ENCODE results near the gene SRPX2. TPM values are rescaled to one million over a fixed set of nuclear protein-coding genes. Genes with fewer than 3 reads are reported as not detected.

Gene SRPX2
- total RNA-seq, 1 experiment from 2014 or later = 31.5 TPM

- CTCF ChIA-PET = interaction anchor here (0.6 to 1.7 kb wide), 8 partner anchors 22 to 247 kb away, joined by 3 to 31 read pairs (median 6); partner anchors contain the start of gene TSPAN6
- no peaks in the 10 kb centered on the region for H3K27me3 Mint-ChIP-seq (ENCODE audit: unreplicated experiment)
- H3K4me3 Mint-ChIP-seq (ENCODE audit: low read depth, unreplicated experiment) = no peak overlapping the region
- peaks cover 7% of the 10 kb centered on the region for H3K4me1 Mint-ChIP-seq (ENCODE audit: low read depth, unreplicated experiment)
- no peak overlapping the region for H3K27ac Mint-ChIP-seq (ENCODE audit: unreplicated experiment)
- peak; percentile 25 for TF ChIP-seq CTCF (IDR thresholded peaks at IDR 0.05; ENCODE audit: unreplicated experiment)
- H3K9me3 Mint-ChIP-seq (ENCODE audit: low read depth, unreplicated experiment) = no peaks in the 10 kb centered on the region
- intact Hi-C loops (cut with micrococcal nuclease; ENCODE audit: unreplicated experiment) = loop anchor here (1.0 to 5.0 kb wide), 2 partner anchors 21 to 152 kb away; partner anchors contain the start of gene TSPAN6
- DNase-seq = peak; percentile 46
- H3K36me3 Mint-ChIP-seq (ENCODE audit: insufficient read depth, unreplicated experiment) = no peaks in the 10 kb centered on the region
- no TSS peak for BruUV-seq (replicated peaks)
These were observed 29.0 kb upstream of the SRPX2 start for GRCh38 chrX:100615005-100615404.

GRCh38 chrX:100623001-100623400 is 21.0 kb upstream of the SRPX2 start:
- no peak overlapping the region for H3K27ac Mint-ChIP-seq (ENCODE audit: unreplicated experiment)
- H3K4me3 Mint-ChIP-seq (ENCODE audit: low read depth, unreplicated experiment) = no peak overlapping the region
- H3K36me3 Mint-ChIP-seq (ENCODE audit: insufficient read depth, unreplicated experiment) = no peaks in the 10 kb centered on the region
- no TSS peak for BruUV-seq (replicated peaks)
- no peak for TF ChIP-seq CTCF (IDR thresholded peaks at IDR 0.05; ENCODE audit: unreplicated experiment)
- CTCF ChIA-PET = no interaction called here
- no peaks in the 10 kb centered on the region for H3K9me3 Mint-ChIP-seq (ENCODE audit: low read depth, unreplicated experiment)
- no peaks in the 10 kb centered on the region for H3K27me3 Mint-ChIP-seq (ENCODE audit: unreplicated experiment)
- intact Hi-C loops (cut with micrococcal nuclease; ENCODE audit: unreplicated experiment) = no loop called here
- DNase-seq = no peak
- no peaks in the 10 kb centered on the region for H3K4me1 Mint-ChIP-seq (ENCODE audit: low read depth, unreplicated experiment)

- TF ChIP-seq CTCF (IDR thresholded peaks at IDR 0.05; ENCODE audit: unreplicated experiment) = no peak
- no TSS peak for BruUV-seq (replicated peaks)
- Mint-ChIP-seq H3K27ac (ENCODE audit: unreplicated experiment) (no peak overlapping the region), H3K9me3 (ENCODE audit: low read depth, unreplicated experiment) (no peaks in the 10 kb centered on the region), H3K4me3 (ENCODE audit: low read depth, unreplicated experiment) (no peak overlapping the region), H3K27me3 (ENCODE audit: unreplicated experiment) (no peaks in the 10 kb centered on the region), H3K4me1 (ENCODE audit: low read depth, unreplicated experiment) (no peaks in the 10 kb centered on the region), H3K36me3 (ENCODE audit: insufficient read depth, unreplicated experiment) (no peaks in the 10 kb centered on the region)
- CTCF ChIA-PET = no interaction called here
- no peak for DNase-seq
- intact Hi-C loops (cut with micrococcal nuclease; ENCODE audit: unreplicated experiment) = no loop called here
These were observed 18.0 kb upstream of the SRPX2 start for GRCh38 chrX:100625985-100626491.

- Mint-ChIP-seq H3K36me3 (ENCODE audit: insufficient read depth, unreplicated experiment) (peaks cover 24% of the 10 kb centered on the region), H3K4me1 (ENCODE audit: low read depth, unreplicated experiment) (no peaks in the 10 kb centered on the region), H3K27ac (ENCODE audit: unreplicated experiment) (no peak overlapping the region), H3K4me3 (ENCODE audit: low read depth, unreplicated experiment) (peak overlapping the region; percentile 74), H3K9me3 (ENCODE audit: low read depth, unreplicated experiment) (no peaks in the 10 kb centered on the region), H3K27me3 (ENCODE audit: unreplicated experiment) (no peaks in the 10 kb centered on the region)
- no peak for DNase-seq
- intact Hi-C loops (cut with micrococcal nuclease; ENCODE audit: unreplicated experiment) = no loop called here
- TF ChIP-seq CTCF (IDR thresholded peaks at IDR 0.05; ENCODE audit: unreplicated experiment) = no peak
- CTCF ChIA-PET = no interaction called here
- no TSS peak for BruUV-seq (replicated peaks)
These were observed 9.0 kb upstream of the SRPX2 start for GRCh38 chrX:100635040-100635439.
